Measurements from ENCODE around the gene MAZ.

MAZ gene

DNA sequence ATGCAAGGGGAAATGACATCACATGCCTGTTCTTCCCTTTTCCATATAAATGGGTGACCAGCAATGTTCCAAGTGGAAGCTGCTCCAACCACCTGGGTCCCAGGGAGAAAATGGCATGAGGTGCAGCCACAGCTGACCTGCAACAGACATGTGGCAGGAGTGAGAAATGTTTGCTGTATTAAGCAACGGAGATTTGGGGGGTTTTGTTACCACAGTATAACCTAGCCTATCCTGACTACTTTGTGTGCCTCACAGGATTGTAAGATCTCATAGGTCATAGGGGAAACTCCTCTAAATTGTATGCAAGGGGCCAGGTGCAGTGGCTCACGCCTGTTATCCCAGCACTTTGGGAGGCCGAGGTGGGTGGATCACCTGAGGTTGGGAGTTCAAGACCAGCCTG is 44.7 kb downstream of the MAZ start:
- H3K4me1 ChIP-seq (ENCODE audit: control insufficient read depth in 1 of 2, insufficient read depth in 2 of 2, low read length in 2 of 2): peaks cover 0 to 19% of the 10 kb centered on the region in 2 donors
- H3K27ac ChIP-seq (ENCODE audit: low read length): no peak overlapping the region
- H3K9me3 ChIP-seq (ENCODE audit: control insufficient read depth in 1 of 2, low read length in 2 of 2): no peaks in the 10 kb centered on the region
- H3K4me3 ChIP-seq (ENCODE audit: low read depth in 1 of 2, low read length in 2 of 2): no peak overlapping the region
- H3K27me3 ChIP-seq (ENCODE audit: low read depth, low read length): no peaks in the 10 kb centered on the region
- peaks cover 12 to 16% of the 10 kb centered on the region in 2 donors for H3K36me3 ChIP-seq (ENCODE audit: control insufficient read depth in 1 of 2, insufficient read depth in 2 of 2, low read length in 2 of 2)

GRCh38 chr16:29852654-29853053 is 46.3 kb downstream of the MAZ start:
- H3K4me3 ChIP-seq (ENCODE audit: low read depth in 1 of 2, low read length in 2 of 2): no peak overlapping the region
- no peak overlapping the region for H3K27ac ChIP-seq (ENCODE audit: low read length)
- H3K27me3 ChIP-seq (ENCODE audit: low read depth, low read length): no peaks in the 10 kb centered on the region
- H3K36me3 ChIP-seq (ENCODE audit: control insufficient read depth in 1 of 2, insufficient read depth in 2 of 2, low read length in 2 of 2): peaks cover 2 to 3% of the 10 kb centered on the region in 2 donors
- no peaks in the 10 kb centered on the region for H3K9me3 ChIP-seq (ENCODE audit: control insufficient read depth in 1 of 2, low read length in 2 of 2)
- H3K4me1 ChIP-seq (ENCODE audit: control insufficient read depth in 1 of 2, insufficient read depth in 2 of 2, low read length in 2 of 2): peaks cover 0 to 16% of the 10 kb centered on the region in 2 donors

DNA sequence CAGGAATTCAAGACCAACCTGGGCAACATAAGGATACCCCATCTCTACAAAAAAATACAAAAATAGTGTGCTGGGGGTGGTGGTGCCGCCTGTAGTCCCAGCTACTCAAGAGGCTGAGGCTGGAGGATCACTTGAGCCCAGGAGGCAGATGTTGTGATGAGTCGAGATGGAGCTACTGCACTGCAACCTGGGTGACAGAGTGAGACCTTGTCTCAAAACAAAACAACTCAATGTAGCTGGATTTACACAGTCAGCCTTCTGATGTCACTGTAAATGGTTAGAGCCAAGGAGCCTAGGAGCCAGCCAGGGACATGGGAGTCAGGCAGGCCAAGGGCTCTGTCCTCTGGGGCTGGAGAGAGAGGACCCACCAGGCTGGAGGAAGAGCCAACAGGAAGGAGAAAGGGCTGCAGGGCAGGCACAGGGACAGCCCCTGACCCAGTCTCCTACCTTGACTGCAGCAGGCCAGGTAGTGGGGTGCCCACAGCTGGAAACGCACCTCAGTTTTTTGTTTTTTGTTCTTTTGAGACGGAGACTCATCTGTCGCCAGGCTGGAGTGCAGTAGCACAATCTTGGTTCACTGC is 48.3 kb downstream of the MAZ start:
- H3K36me3 ChIP-seq (ENCODE audit: control insufficient read depth in 1 of 2, insufficient read depth in 2 of 2, low read length in 2 of 2): peaks cover 6 to 15% of the 10 kb centered on the region in 2 donors

GRCh38 chr16:29857133-29857760 is 50.9 kb downstream of the MAZ start:
- Histone ChIP-seq H3K27me3 (ENCODE audit: low read depth, low read length) (no peaks in the 10 kb centered on the region), H3K9me3 (ENCODE audit: control insufficient read depth in 1 of 2, low read length in 2 of 2) (no peaks in the 10 kb centered on the region), H3K4me1 (ENCODE audit: control insufficient read depth in 1 of 2, insufficient read depth in 2 of 2, low read length in 2 of 2) (peaks cover 5 to 15% of the 10 kb centered on the region in 2 donors), H3K27ac (ENCODE audit: low read length) (no peak overlapping the region), H3K4me3 (ENCODE audit: low read depth in 1 of 2, low read length in 2 of 2) (no peak overlapping the region), H3K36me3 (ENCODE audit: control insufficient read depth in 1 of 2, insufficient read depth in 2 of 2, low read length in 2 of 2) (peaks cover 16 to 32% of the 10 kb centered on the region in 2 donors)

More for the DNA sequence above, 48.3 kb downstream of the MAZ start:
- Histone ChIP-seq H3K27ac (ENCODE audit: low read length) (no peak overlapping the region), H3K4me3 (ENCODE audit: low read depth in 1 of 2, low read length in 2 of 2) (no peak overlapping the region), H3K27me3 (ENCODE audit: low read depth, low read length) (no peaks in the 10 kb centered on the region), H3K4me1 (ENCODE audit: control insufficient read depth in 1 of 2, insufficient read depth in 2 of 2, low read length in 2 of 2) (peaks cover 0 to 4% of the 10 kb centered on the region in 2 donors), H3K9me3 (ENCODE audit: control insufficient read depth in 1 of 2, low read length in 2 of 2) (no peaks in the 10 kb centered on the region)

GRCh38 chr16:29858149-29858849 is 52.0 kb downstream of the MAZ start:
- no peak overlapping the region for H3K4me3 ChIP-seq (ENCODE audit: low read depth in 1 of 2, low read length in 2 of 2)
- H3K36me3 ChIP-seq (ENCODE audit: control insufficient read depth in 1 of 2, insufficient read depth in 2 of 2, low read length in 2 of 2): peaks cover 16 to 32% of the 10 kb centered on the region in 2 donors
- H3K27me3 ChIP-seq (ENCODE audit: low read depth, low read length): no peaks in the 10 kb centered on the region
- no peaks in the 10 kb centered on the region for H3K9me3 ChIP-seq (ENCODE audit: control insufficient read depth in 1 of 2, low read length in 2 of 2)
- no peak overlapping the region for H3K27ac ChIP-seq (ENCODE audit: low read length)
- peaks cover 5 to 18% of the 10 kb centered on the region in 2 donors for H3K4me1 ChIP-seq (ENCODE audit: control insufficient read depth in 1 of 2, insufficient read depth in 2 of 2, low read length in 2 of 2)

- H3K4me1 ChIP-seq (ENCODE audit: control insufficient read depth in 1 of 2, insufficient read depth in 2 of 2, low read length in 2 of 2): peaks cover 5 to 23% of the 10 kb centered on the region in 2 donors
- H3K27ac ChIP-seq (ENCODE audit: low read length): no peak overlapping the region
- peaks cover 16 to 32% of the 10 kb centered on the region in 2 donors for H3K36me3 ChIP-seq (ENCODE audit: control insufficient read depth in 1 of 2, insufficient read depth in 2 of 2, low read length in 2 of 2)
- no peaks in the 10 kb centered on the region for H3K9me3 ChIP-seq (ENCODE audit: control insufficient read depth in 1 of 2, low read length in 2 of 2)
- no peaks in the 10 kb centered on the region for H3K27me3 ChIP-seq (ENCODE audit: low read depth, low read length)
- H3K4me3 ChIP-seq (ENCODE audit: low read depth in 1 of 2, low read length in 2 of 2): no peak overlapping the region
Observed at GRCh38 chr16:29858974-29859373, 52.6 kb downstream of the MAZ start.

DNA sequence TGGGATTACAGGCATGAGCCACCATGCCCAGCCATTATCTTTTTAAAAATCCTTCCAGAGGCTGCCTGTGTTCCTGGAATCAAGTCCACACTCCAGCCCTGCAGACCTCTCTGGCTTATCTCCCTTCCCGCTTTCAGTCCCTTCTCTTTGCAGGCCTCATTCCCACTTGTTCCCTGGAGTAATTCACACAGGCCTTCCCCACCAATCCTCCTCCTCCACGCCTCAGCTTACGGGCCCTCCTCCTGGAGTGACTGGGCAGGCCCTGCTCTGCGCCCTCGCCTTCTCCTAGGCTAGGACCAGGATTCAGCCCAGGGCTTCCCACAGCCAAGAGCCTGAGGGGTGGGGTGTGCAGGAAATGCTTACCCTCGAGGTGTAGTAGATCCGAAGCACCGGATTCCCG is 53.9 kb downstream of the MAZ start:
- peaks cover 16 to 32% of the 10 kb centered on the region in 2 donors for H3K36me3 ChIP-seq (ENCODE audit: control insufficient read depth in 1 of 2, insufficient read depth in 2 of 2, low read length in 2 of 2)
- H3K9me3 ChIP-seq (ENCODE audit: control insufficient read depth in 1 of 2, low read length in 2 of 2): no peaks in the 10 kb centered on the region
- no peak overlapping the region for H3K27ac ChIP-seq (ENCODE audit: low read length)
- no peaks in the 10 kb centered on the region for H3K27me3 ChIP-seq (ENCODE audit: low read depth, low read length)
- no peak overlapping the region for H3K4me3 ChIP-seq (ENCODE audit: low read depth in 1 of 2, low read length in 2 of 2)
- peaks cover 5 to 23% of the 10 kb centered on the region in 2 donors for H3K4me1 ChIP-seq (ENCODE audit: control insufficient read depth in 1 of 2, insufficient read depth in 2 of 2, low read length in 2 of 2)

All from muscle layer of duodenum (tissue), 2 donors.